HEK293 (cell line): ENCODE data around the gene RHEB.
"Not testable (repeated sequence)": the region's sequence is repeated elsewhere in the genome, so short reads cannot be mapped to it uniquely, and the experiment has no call there.

ENCODE experiments used
- CTCF ChIA-PET: fragments of 350-600 bp; formaldehyde crosslinking; extraction: SDS; loops from one replicate; lab custom pipeline; 2021; ENCODE audit warnings: antibody characterized with exemption; lab: Yijun Ruan, JAX
- POLR2A ChIA-PET: fragments of 300-600 bp; formaldehyde crosslinking; extraction: SDS; loops from one replicate; lab custom pipeline; 2020; ENCODE audit warnings: antibody characterized with exemption, inconsistent platforms; lab: Yijun Ruan, JAX
- H3K27ac ChIP-seq: fragments of 200-500 bp; sonication (Bioruptor generic); 2 replicates; pipeline ENCODE4 v1.5.1; 2014; ENCODE audit warnings: low read depth, low read length, control low read depth, inconsistent platforms; ENCODE audit errors: extremely low read depth
- H3K36me3 ChIP-seq, 2 experiments: fragments of 200-500 bp in 1 of 2; sonication (Bioruptor generic) in 1 of 2; 1 replicate in 1 of 2; 2 replicates in 1 of 2; pipeline ENCODE4 v1.5.1; 2014 to 2017; ENCODE audit warnings: inconsistent platforms in 2 of 2, low read length in 2 of 2; ENCODE audit not compliant: control insufficient read depth in 2 of 2, insufficient read depth in 1 of 2
- H3K4me1 ChIP-seq: fragments of 200-500 bp; sonication (Bioruptor generic); 2 replicates; pipeline ENCODE4 v1.5.1; 2014; ENCODE audit warnings: mild to moderate bottlenecking, low read length, inconsistent platforms; ENCODE audit not compliant: control insufficient read depth, insufficient read depth
- H3K4me3 ChIP-seq: 2 replicates; pipeline ENCODE4 v1.5.1; 2011; ENCODE audit warnings: low read depth, mild to moderate bottlenecking, control low read depth, low read length, moderate library complexity
- H3K9me3 ChIP-seq: fragments of 200-500 bp; sonication (Bioruptor generic); 2 replicates; pipeline ENCODE4 v1.5.1; 2014; ENCODE audit warnings: low read depth, low read length, inconsistent platforms; ENCODE audit not compliant: control insufficient read depth, insufficient read depth
- EGR2 ChIP-seq: fragments of 450-650 bp; formaldehyde crosslinking; IDR thresholded peaks from 2 replicates; pipeline ENCODE4 v1.5.1; 2016; ENCODE audit warnings: low read depth, missing biosample characterization, missing genetic modification characterization
- GLIS1 ChIP-seq: fragments of 450-650 bp; formaldehyde crosslinking; IDR thresholded peaks from 2 replicates; pipeline ENCODE4 v1.5.1; 2016; ENCODE audit warnings: missing biosample characterization, missing genetic modification characterization
- SALL2 ChIP-seq: fragments of 450-650 bp; formaldehyde crosslinking; IDR thresholded peaks from 2 replicates; pipeline ENCODE4 v1.5.0; 2017; ENCODE audit warnings: missing biosample characterization, mild to moderate bottlenecking, missing genetic modification characterization, borderline replicate concordance
- SCRT1 ChIP-seq: fragments of 450-650 bp; formaldehyde crosslinking; IDR thresholded peaks from 2 replicates; pipeline ENCODE4 v1.5.1; 2016; ENCODE audit warnings: missing biosample characterization, missing genetic modification characterization, borderline replicate concordance
- ZBTB20 ChIP-seq: fragments of 450-650 bp; formaldehyde crosslinking; IDR thresholded peaks from 2 replicates; pipeline ENCODE4 v1.5.1; 2016; ENCODE audit warnings: missing biosample characterization, missing genetic modification characterization
- ZBTB48 ChIP-seq: fragments of 450-650 bp; formaldehyde crosslinking; IDR thresholded peaks from 2 replicates; pipeline ENCODE4 v1.5.1; 2016; ENCODE audit warnings: missing biosample characterization, missing genetic modification characterization
- ZEB2 ChIP-seq: fragments of 450-650 bp; formaldehyde crosslinking; IDR thresholded peaks from 2 replicates; pipeline ENCODE4 v1.5.1; 2016; ENCODE audit warnings: missing biosample characterization, missing genetic modification characterization
- ZFHX2 ChIP-seq: fragments of 450-650 bp; formaldehyde crosslinking; conservative IDR thresholded peaks from 2 replicates; pipeline ENCODE4 v1.5.1; 2016; ENCODE audit warnings: missing biosample characterization, missing genetic modification characterization
- ZNF138 ChIP-seq: fragments of 450-650 bp; formaldehyde crosslinking; IDR thresholded peaks from 2 replicates; pipeline ENCODE4 v1.5.1; 2016; ENCODE audit warnings: missing biosample characterization, missing genetic modification characterization, borderline replicate concordance
- ZNF2 ChIP-seq: fragments of 450-650 bp; formaldehyde crosslinking; IDR thresholded peaks from 2 replicates; pipeline ENCODE4 v1.5.1; 2016; ENCODE audit warnings: missing biosample characterization, missing genetic modification characterization
- ZNF335 ChIP-seq: fragments of 450-650 bp; formaldehyde crosslinking; conservative IDR thresholded peaks from 2 replicates; pipeline ENCODE4 v1.5.1; 2016; ENCODE audit warnings: missing biosample characterization, missing genetic modification characterization
- ZNF596 ChIP-seq: fragments of 450-650 bp; IDR thresholded peaks from 2 replicates; pipeline ENCODE4 v1.5.0; 2018; ENCODE audit warnings: missing biosample characterization, mild to moderate bottlenecking, missing genetic modification characterization, moderate library complexity
- ZNF664 ChIP-seq: fragments of 450-650 bp; formaldehyde crosslinking; IDR thresholded peaks from 2 replicates; pipeline ENCODE4 v1.5.1; 2016; ENCODE audit warnings: missing biosample characterization, missing genetic modification characterization
- ZNF768 ChIP-seq: fragments of 450-650 bp; formaldehyde crosslinking; IDR thresholded peaks from 2 replicates; pipeline ENCODE4 v1.5.1; 2018; ENCODE audit warnings: missing biosample characterization, mild to moderate bottlenecking, missing genetic modification characterization
- ZNF785 ChIP-seq: fragments of 450-650 bp; formaldehyde crosslinking; IDR thresholded peaks from 2 replicates; pipeline ENCODE4 v1.5.1; 2016; ENCODE audit warnings: missing biosample characterization, missing genetic modification characterization
- ZSCAN30 ChIP-seq: fragments of 450-650 bp; IDR thresholded peaks from 2 replicates; pipeline ENCODE4 v1.5.1; 2018; ENCODE audit warnings: missing biosample characterization, mild to moderate bottlenecking, missing genetic modification characterization, moderate library complexity
- TF ChIP-seq, protein P1 (sequence below): fragments of 450-650 bp; formaldehyde crosslinking; optimal IDR thresholded peaks from 2 replicates; pipeline ENCODE3; 2016; ENCODE audit warnings: missing biosample characterization, mild to moderate bottlenecking, missing genetic modification characterization
- TF ChIP-seq, protein P2 (sequence below): fragments of 450-650 bp; formaldehyde crosslinking; IDR thresholded peaks from 2 replicates; pipeline ENCODE4 v1.5.1; 2016; ENCODE audit warnings: missing biosample characterization, missing genetic modification characterization
- TF ChIP-seq, protein P3 (sequence below): fragments of 450-650 bp; formaldehyde crosslinking; IDR thresholded peaks from 2 replicates; pipeline ENCODE4 v1.5.1; 2016; ENCODE audit warnings: missing biosample characterization, missing genetic modification characterization
- TF ChIP-seq, protein P4 (sequence below): fragments of 450-650 bp; formaldehyde crosslinking; IDR thresholded peaks from 2 replicates; pipeline ENCODE4 v1.5.1; 2016; ENCODE audit warnings: missing biosample characterization, missing genetic modification characterization
- TF ChIP-seq, protein P5 (sequence below): fragments of 450-650 bp; formaldehyde crosslinking; IDR thresholded peaks from 2 replicates; pipeline ENCODE4 v1.5.1; 2016; ENCODE audit warnings: missing biosample characterization, missing genetic modification characterization

The RHEB gene

DNA sequence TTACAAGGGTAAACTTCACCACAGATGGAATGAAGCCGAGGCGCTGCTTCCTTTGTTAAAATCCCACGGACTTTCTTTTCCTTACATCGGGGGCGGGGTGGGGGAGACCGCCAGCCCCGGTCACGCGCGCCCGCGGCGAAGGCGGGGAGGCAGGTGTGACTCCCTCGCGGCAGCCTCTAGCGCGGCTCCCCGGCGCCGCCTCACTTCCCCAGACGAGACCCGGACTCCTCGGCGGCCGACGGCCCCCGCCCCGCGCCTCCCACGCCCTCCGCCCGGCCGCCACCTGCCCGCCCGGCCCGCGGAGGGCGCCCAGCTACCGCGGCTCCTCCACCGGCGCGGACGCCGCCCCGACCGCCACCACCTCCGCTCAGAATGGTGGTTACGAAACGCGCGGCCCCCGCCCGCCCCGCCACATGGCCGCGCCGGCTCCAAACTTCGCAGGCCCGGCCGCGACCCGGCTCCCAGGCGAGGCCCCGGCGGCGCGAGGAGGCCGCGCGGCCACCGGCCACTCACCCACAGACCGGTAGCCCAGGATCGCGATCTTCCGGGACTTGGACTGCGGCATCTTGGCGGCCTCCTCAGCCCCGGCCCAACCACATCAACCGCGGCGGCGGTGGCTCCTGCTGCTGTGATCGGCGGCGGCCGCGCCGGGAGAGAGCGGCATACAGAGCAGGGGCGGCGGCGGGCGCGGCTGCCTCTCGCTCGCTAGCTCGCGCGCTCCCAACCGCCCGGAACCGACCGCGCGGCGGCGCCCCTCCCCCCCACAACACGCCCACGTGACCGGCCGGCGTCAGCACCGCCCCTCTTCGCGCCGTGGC is 539 bp downstream of the RHEB start:
- ChIA-PET CTCF (interaction anchor here (0.7 to 1.3 kb wide), 3 partner anchors 37 to 1890 kb away, joined by 3 read pairs; no protein-coding TSS in a partner anchor), POLR2A (interaction anchor here (0.6 to 1.1 kb wide), 9 partner anchors 10 to 508 kb away, joined by 3 to 7 read pairs (median 3); partner anchors contain the start of gene NUB1)
- not testable (repeated sequence) for H3K4me1 ChIP-seq, H3K9me3 ChIP-seq, H3K36me3 ChIP-seq
- TF ChIP-seq, protein P1, sequence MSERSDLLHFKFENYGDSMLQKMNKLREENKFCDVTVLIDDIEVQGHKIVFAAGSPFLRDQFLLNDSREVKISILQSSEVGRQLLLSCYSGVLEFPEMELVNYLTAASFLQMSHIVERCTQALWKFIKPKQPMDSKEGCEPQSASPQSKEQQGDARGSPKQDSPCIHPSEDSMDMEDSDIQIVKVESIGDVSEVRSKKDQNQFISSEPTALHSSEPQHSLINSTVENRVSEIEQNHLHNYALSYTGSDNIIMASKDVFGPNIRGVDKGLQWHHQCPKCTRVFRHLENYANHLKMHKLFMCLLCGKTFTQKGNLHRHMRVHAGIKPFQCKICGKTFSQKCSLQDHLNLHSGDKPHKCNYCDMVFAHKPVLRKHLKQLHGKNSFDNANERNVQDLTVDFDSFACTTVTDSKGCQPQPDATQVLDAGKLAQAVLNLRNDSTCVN (tag by site-specific recombination): peak; percentile 53
- TF ChIP-seq EGR2 (tag by site-specific recombination): peak; percentile 57; the same call in 1 of the 2 replicates
- TF ChIP-seq, protein P2, sequence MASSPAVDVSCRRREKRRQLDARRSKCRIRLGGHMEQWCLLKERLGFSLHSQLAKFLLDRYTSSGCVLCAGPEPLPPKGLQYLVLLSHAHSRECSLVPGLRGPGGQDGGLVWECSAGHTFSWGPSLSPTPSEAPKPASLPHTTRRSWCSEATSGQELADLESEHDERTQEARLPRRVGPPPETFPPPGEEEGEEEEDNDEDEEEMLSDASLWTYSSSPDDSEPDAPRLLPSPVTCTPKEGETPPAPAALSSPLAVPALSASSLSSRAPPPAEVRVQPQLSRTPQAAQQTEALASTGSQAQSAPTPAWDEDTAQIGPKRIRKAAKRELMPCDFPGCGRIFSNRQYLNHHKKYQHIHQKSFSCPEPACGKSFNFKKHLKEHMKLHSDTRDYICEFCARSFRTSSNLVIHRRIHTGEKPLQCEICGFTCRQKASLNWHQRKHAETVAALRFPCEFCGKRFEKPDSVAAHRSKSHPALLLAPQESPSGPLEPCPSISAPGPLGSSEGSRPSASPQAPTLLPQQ: 0 out of 2 replicates have a peak, but pooled peaks have one; percentile 20
- TF ChIP-seq ZNF596 (tag by site-specific recombination): peak; percentile 17; the same call in 1 of the 2 replicates
- TF ChIP-seq ZFHX2 (tag by site-specific recombination): peak; percentile 47; the same call in 1 of the 2 replicates
- TF ChIP-seq ZNF335: peak; percentile 60; the same call in 1 of the 2 replicates
- peak; percentile 16; the same call in 1 of the 2 replicates for TF ChIP-seq ZBTB20
- Histone ChIP-seq H3K4me3 (peak overlapping the region; percentile 76), H3K27ac (peak overlapping the region; percentile 88)

DNA sequence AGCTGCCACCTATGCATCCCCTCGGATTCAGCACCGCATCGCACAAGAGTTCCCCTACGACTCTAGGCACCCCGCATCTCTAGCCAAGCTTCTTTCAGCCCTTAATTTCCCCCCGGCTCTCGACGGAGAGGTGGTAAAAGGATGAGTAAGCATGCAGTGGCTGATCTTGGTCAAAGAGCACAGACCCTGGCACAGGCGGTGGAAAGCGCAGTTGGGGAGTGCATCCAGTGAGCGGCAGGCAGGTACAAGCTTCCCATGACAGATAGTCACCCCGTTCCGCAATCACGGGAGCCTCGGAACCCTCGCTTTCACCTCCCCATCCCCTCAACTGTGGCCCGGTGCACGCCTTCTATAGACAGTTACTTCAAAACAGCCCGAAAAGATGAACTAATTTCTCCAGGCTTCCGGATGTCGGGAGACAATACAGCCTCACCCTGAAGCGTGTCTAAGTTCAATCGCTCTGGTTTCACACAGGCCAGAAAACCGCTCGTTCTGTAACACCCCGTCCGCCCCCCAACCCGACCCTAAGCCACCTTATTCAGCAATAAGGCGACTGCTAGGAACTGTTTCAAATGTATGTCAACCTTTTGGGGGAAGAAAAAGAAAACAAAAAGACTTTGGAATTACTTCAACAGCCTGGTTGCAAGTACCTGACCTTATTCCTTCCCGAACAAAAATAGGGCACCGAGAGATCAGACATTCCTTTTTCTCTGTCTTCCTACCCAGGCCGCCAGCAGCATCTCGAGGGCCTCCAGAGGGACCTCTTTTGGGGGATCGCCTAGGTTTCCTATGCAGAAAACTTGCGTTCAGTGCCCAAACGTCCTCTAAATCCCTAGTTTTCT is 1.4 kb downstream of the RHEB start:
- ChIA-PET POLR2A (interaction anchor here (1.9 kb wide), 1 partner anchor 58 kb away, joined by 5 read pairs; no protein-coding TSS in a partner anchor), CTCF (no interaction called here)
- TF ChIP-seq SCRT1 (tag by site-specific recombination) (no peak), ZNF664 (tag by site-specific recombination) (no peak), ZNF2 (tag by site-specific recombination) (0 out of 2 replicates have a peak, but pooled peaks have one; percentile 20), ZSCAN30 (tag by site-specific recombination) (no peak), ZEB2 (tag by site-specific recombination) (peak; percentile 44; the same call in 1 of the 2 replicates), ZNF138 (no peak), GLIS1 (0 out of 2 replicates have a peak, but pooled peaks have one; percentile 25), ZNF768 (no peak), ZBTB48 (tag by site-specific recombination) (0 out of 2 replicates have a peak, but pooled peaks have one; percentile 38), ZNF785 (tag by site-specific recombination) (no peak), SALL2 (tag by site-specific recombination) (no peak)
- TF ChIP-seq, protein P3, sequence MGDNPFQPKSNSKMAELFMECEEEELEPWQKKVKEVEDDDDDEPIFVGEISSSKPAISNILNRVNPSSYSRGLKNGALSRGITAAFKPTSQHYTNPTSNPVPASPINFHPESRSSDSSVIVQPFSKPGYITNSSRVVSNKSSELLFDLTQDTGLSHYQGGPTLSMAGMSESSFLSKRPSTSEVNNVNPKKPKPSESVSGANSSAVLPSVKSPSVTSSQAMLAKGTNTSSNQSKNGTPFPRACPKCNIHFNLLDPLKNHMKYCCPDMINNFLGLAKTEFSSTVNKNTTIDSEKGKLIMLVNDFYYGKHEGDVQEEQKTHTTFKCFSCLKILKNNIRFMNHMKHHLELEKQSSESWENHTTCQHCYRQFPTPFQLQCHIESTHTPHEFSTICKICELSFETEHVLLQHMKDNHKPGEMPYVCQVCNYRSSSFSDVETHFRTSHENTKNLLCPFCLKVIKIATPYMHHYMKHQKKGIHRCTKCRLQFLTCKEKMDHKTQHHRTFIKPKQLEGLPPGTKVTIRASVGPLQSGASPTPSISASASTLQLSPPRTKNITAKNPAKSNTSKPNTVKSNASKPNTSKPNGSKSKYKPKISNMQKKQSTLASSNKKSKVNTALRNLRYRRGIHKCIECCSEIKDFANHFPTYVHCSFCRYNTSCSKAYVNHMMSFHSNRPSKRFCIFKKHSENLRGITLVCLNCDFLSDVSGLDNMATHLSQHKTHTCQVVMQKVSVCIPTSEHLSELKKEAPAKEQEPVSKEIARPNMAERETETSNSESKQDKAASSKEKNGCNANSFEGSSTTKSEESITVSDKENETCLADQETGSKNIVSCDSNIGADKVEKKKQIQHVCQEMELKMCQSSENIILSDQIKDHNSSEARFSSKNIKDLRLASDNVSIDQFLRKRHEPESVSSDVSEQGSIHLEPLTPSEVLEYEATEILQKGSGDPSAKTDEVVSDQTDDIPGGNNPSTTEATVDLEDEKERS (tag by site-specific recombination): no peak
- TF ChIP-seq, protein P4, sequence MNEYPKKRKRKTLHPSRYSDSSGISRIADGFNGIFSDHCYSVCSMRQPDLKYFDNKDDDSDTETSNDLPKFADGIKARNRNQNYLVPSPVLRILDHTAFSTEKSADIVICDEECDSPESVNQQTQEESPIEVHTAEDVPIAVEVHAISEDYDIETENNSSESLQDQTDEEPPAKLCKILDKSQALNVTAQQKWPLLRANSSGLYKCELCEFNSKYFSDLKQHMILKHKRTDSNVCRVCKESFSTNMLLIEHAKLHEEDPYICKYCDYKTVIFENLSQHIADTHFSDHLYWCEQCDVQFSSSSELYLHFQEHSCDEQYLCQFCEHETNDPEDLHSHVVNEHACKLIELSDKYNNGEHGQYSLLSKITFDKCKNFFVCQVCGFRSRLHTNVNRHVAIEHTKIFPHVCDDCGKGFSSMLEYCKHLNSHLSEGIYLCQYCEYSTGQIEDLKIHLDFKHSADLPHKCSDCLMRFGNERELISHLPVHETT (tag by site-specific recombination): no peak
- TF ChIP-seq, protein P5, sequence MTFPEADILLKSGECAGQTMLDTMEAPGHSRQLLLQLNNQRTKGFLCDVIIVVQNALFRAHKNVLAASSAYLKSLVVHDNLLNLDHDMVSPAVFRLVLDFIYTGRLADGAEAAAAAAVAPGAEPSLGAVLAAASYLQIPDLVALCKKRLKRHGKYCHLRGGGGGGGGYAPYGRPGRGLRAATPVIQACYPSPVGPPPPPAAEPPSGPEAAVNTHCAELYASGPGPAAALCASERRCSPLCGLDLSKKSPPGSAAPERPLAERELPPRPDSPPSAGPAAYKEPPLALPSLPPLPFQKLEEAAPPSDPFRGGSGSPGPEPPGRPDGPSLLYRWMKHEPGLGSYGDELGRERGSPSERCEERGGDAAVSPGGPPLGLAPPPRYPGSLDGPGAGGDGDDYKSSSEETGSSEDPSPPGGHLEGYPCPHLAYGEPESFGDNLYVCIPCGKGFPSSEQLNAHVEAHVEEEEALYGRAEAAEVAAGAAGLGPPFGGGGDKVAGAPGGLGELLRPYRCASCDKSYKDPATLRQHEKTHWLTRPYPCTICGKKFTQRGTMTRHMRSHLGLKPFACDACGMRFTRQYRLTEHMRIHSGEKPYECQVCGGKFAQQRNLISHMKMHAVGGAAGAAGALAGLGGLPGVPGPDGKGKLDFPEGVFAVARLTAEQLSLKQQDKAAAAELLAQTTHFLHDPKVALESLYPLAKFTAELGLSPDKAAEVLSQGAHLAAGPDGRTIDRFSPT (tag by site-specific recombination): no peak

More for the DNA sequence above, 1.4 kb downstream of the RHEB start:
- peak overlapping the region; percentile 76 for H3K4me3 ChIP-seq
- H3K4me1 ChIP-seq: no peaks in the 10 kb centered on the region
- peak overlapping the region; percentile 88; the same call in 1 of the 2 replicates for H3K27ac ChIP-seq
- no peaks in the 10 kb centered on the region for H3K9me3 ChIP-seq
- H3K36me3 ChIP-seq: no peaks in the 10 kb centered on the region; a peak in 1 of 3 replicates
